HG02884 (cell line): Measurements from ENCODE around the gene DGKH.

Experiments
- ATAC-seq: cut with Tn5 transposase; IDR thresholded peaks from one replicate; pipeline ENCODE4 v1.9.1; 2021; ENCODE audit warnings: mild to moderate bottlenecking, moderate library complexity; ENCODE audit not compliant: unreplicated experiment

Gene DGKH

GRCh38 chr13:42274386-42275097 lies 226.1 kb downstream of the DGKH start:
- no peak for ATAC-seq

- ATAC-seq, result peak; percentile 38
These were observed 226.6 kb downstream of the DGKH start for GRCh38 chr13:42275098-42275471.

GRCh38 chr13:42275506-42275905 lies 227.1 kb downstream of the DGKH start:
- no peak for ATAC-seq

GRCh38 chr13:42276683-42277082 lies 228.2 kb downstream of the DGKH start:
- ATAC-seq, result no peak

- no peak for ATAC-seq
These were observed 229.3 kb downstream of the DGKH start for GRCh38 chr13:42277618-42278276.

GRCh38 chr13:42279080-42279479 lies 230.6 kb downstream of the DGKH start:
- ATAC-seq, result no peak

GRCh38 chr13:42279986-42280385 lies 231.5 kb downstream of the DGKH start:
- no peak for ATAC-seq

- no peak for ATAC-seq
These were observed 232.1 kb downstream of the DGKH start for GRCh38 chr13:42280537-42280936.

- no peak for ATAC-seq
These were observed 235.1 kb downstream of the DGKH start for GRCh38 chr13:42283574-42283973.

- no peak for ATAC-seq
These were observed 235.6 kb downstream of the DGKH start for GRCh38 chr13:42284068-42284467.
